ENCODE data around the gene VEZT. TPM values are rescaled to one million over a fixed set of nuclear protein-coding genes. Genes with fewer than 3 reads are reported as not detected.
A peak's percentile ranks its signal among the peaks of the same experiment; 100 is the strongest.

Gene VEZT
- total and polyA plus RNA-seq, 9 of the 15 experiments (the other 6 are each of a cell fraction or from before 2014, with no cell fraction given), result 16.1 to 61.5 (median 32.6) TPM

DNA sequence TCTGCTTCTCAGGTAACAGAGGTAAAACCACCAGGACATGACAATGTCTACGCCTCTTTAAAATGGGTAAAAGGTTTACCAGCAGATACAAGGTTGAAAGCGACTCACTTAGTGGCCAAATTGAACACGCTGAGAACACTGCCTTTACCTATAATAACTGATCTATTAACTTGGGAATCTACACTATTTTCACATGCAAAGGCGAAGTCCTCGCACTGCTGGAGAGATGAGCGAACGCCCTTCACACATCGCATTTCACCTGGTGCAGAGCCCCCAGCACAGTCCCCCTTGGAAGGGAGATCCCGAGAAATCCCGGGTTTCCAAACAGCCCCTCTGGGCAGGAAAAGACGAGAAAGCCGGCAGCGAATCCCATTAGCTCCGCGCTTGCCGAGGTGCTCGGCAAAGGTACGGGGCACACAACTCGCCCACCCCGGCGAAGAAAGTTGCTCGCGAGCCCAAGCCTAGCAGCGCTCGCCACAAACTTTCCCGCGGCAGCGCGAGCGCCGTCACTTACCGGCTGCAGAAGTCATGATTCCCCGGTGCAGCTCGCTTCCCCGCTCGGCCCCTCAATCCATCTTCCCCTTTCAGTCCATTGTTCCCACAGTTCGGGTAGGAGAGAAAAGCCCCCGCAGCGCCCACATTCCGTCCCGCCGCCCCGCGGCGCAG, 763 bp upstream of the VEZT start (continued):
- TF ChIP-seq, protein P1, sequence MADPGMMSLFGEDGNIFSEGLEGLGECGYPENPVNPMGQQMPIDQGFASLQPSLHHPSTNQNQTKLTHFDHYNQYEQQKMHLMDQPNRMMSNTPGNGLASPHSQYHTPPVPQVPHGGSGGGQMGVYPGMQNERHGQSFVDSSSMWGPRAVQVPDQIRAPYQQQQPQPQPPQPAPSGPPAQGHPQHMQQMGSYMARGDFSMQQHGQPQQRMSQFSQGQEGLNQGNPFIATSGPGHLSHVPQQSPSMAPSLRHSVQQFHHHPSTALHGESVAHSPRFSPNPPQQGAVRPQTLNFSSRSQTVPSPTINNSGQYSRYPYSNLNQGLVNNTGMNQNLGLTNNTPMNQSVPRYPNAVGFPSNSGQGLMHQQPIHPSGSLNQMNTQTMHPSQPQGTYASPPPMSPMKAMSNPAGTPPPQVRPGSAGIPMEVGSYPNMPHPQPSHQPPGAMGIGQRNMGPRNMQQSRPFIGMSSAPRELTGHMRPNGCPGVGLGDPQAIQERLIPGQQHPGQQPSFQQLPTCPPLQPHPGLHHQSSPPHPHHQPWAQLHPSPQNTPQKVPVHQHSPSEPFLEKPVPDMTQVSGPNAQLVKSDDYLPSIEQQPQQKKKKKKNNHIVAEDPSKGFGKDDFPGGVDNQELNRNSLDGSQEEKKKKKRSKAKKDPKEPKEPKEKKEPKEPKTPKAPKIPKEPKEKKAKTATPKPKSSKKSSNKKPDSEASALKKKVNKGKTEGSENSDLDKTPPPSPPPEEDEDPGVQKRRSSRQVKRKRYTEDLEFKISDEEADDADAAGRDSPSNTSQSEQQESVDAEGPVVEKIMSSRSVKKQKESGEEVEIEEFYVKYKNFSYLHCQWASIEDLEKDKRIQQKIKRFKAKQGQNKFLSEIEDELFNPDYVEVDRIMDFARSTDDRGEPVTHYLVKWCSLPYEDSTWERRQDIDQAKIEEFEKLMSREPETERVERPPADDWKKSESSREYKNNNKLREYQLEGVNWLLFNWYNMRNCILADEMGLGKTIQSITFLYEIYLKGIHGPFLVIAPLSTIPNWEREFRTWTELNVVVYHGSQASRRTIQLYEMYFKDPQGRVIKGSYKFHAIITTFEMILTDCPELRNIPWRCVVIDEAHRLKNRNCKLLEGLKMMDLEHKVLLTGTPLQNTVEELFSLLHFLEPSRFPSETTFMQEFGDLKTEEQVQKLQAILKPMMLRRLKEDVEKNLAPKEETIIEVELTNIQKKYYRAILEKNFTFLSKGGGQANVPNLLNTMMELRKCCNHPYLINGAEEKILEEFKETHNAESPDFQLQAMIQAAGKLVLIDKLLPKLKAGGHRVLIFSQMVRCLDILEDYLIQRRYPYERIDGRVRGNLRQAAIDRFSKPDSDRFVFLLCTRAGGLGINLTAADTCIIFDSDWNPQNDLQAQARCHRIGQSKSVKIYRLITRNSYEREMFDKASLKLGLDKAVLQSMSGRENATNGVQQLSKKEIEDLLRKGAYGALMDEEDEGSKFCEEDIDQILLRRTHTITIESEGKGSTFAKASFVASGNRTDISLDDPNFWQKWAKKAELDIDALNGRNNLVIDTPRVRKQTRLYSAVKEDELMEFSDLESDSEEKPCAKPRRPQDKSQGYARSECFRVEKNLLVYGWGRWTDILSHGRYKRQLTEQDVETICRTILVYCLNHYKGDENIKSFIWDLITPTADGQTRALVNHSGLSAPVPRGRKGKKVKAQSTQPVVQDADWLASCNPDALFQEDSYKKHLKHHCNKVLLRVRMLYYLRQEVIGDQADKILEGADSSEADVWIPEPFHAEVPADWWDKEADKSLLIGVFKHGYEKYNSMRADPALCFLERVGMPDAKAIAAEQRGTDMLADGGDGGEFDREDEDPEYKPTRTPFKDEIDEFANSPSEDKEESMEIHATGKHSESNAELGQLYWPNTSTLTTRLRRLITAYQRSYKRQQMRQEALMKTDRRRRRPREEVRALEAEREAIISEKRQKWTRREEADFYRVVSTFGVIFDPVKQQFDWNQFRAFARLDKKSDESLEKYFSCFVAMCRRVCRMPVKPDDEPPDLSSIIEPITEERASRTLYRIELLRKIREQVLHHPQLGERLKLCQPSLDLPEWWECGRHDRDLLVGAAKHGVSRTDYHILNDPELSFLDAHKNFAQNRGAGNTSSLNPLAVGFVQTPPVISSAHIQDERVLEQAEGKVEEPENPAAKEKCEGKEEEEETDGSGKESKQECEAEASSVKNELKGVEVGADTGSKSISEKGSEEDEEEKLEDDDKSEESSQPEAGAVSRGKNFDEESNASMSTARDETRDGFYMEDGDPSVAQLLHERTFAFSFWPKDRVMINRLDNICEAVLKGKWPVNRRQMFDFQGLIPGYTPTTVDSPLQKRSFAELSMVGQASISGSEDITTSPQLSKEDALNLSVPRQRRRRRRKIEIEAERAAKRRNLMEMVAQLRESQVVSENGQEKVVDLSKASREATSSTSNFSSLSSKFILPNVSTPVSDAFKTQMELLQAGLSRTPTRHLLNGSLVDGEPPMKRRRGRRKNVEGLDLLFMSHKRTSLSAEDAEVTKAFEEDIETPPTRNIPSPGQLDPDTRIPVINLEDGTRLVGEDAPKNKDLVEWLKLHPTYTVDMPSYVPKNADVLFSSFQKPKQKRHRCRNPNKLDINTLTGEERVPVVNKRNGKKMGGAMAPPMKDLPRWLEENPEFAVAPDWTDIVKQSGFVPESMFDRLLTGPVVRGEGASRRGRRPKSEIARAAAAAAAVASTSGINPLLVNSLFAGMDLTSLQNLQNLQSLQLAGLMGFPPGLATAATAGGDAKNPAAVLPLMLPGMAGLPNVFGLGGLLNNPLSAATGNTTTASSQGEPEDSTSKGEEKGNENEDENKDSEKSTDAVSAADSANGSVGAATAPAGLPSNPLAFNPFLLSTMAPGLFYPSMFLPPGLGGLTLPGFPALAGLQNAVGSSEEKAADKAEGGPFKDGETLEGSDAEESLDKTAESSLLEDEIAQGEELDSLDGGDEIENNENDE (IDR thresholded peaks at IDR 0.05; ENCODE audit: low read depth, low read length), result no peak
- no peak for TF ChIP-seq CREM (IDR thresholded peaks at IDR 0.05; ENCODE audit: low read depth)
- TF ChIP-seq ZC3H8 (IDR thresholded peaks at IDR 0.05), result no peak
- no peak for TF ChIP-seq ZNF589 (CRISPR knock-in tag; IDR thresholded peaks at IDR 0.05; ENCODE audit: low read depth)
- no peak for TF ChIP-seq HCFC1 (IDR thresholded peaks at IDR 0.05; ENCODE audit: low read depth, low read length)
- no peak for TF ChIP-seq EP400 (IDR thresholded peaks at IDR 0.05)
- TF ChIP-seq, protein P2, sequence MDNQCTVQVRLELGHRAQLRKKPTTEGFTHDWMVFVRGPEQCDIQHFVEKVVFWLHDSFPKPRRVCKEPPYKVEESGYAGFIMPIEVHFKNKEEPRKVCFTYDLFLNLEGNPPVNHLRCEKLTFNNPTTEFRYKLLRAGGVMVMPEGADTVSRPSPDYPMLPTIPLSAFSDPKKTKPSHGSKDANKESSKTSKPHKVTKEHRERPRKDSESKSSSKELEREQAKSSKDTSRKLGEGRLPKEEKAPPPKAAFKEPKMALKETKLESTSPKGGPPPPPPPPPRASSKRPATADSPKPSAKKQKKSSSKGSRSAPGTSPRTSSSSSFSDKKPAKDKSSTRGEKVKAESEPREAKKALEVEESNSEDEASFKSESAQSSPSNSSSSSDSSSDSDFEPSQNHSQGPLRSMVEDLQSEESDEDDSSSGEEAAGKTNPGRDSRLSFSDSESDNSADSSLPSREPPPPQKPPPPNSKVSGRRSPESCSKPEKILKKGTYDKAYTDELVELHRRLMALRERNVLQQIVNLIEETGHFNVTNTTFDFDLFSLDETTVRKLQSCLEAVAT (IDR thresholded peaks at IDR 0.05), result no peak
- TF ChIP-seq SNIP1 (IDR thresholded peaks at IDR 0.05; ENCODE audit: low read depth), result no peak
- no peak for TF ChIP-seq ZNF644 (tag; IDR thresholded peaks at IDR 0.05; ENCODE audit: low read depth)
- no peak for TF ChIP-seq ZBTB7A (IDR thresholded peaks at IDR 0.05; ENCODE audit: borderline replicate concordance, control insufficient read depth, low read depth, low read length)
- TF ChIP-seq FOXK2 (conservative IDR thresholded peaks at IDR 0.05 in 1 of 2, IDR thresholded peaks at IDR 0.05 in 1 of 2; ENCODE audit: low read depth in 2 of 2), result 0 out of 4 replicates have a peak, but pooled peaks of 1 of the 2 experiments have one; percentile 4
- TF ChIP-seq, protein P3, sequence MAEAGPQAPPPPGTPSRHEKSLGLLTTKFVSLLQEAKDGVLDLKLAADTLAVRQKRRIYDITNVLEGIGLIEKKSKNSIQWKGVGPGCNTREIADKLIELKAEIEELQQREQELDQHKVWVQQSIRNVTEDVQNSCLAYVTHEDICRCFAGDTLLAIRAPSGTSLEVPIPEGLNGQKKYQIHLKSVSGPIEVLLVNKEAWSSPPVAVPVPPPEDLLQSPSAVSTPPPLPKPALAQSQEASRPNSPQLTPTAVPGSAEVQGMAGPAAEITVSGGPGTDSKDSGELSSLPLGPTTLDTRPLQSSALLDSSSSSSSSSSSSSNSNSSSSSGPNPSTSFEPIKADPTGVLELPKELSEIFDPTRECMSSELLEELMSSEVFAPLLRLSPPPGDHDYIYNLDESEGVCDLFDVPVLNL (CRISPR knock-in tag; IDR thresholded peaks at IDR 0.05; ENCODE audit: low read depth), result no peak
- no peak for TF ChIP-seq ZNF707 (CRISPR knock-in tag; conservative IDR thresholded peaks at IDR 0.05)

Data from K562 (cell line).